HepG2 (cell line): ENCODE data around the gene NME2. TPM values are rescaled to one million over a fixed set of nuclear protein-coding genes. Genes with fewer than 3 reads are reported as not detected.

Source experiments
- PHF8 ChIP-seq: sonication (generic); formaldehyde crosslinking; IDR thresholded peaks from 2 replicates; pipeline ENCODE4 v1.5.0; 2020; ENCODE audit warnings: missing genetic modification reagents
- POGZ ChIP-seq: sonication (generic); formaldehyde crosslinking; IDR thresholded peaks from 2 replicates; pipeline ENCODE4 v1.4.0; 2020; ENCODE audit warnings: mild to moderate bottlenecking, missing genetic modification reagents
- PRMT3 ChIP-seq: sonication (generic); formaldehyde crosslinking; IDR thresholded peaks from 2 replicates; pipeline ENCODE4 v1.8.1; 2022; ENCODE audit warnings: low read depth, mild to moderate bottlenecking, moderate library complexity, missing genetic modification reagents, borderline replicate concordance
- STAT6 ChIP-seq: sonication (generic); formaldehyde crosslinking; IDR thresholded peaks from 2 replicates; pipeline ENCODE4 v1.4.0; 2020; ENCODE audit warnings: missing genetic modification reagents, mild to moderate bottlenecking, borderline replicate concordance
- TAF15 ChIP-seq: fragments of 200-400 bp; formaldehyde crosslinking; IDR thresholded peaks from one replicate; pipeline ENCODE4 v1.6.1; 2018; ENCODE audit warnings: mild to moderate bottlenecking, low read depth, low read length; ENCODE audit not compliant: poor library complexity, severe bottlenecking
- ZBTB34 ChIP-seq: sonication (generic); formaldehyde crosslinking; IDR thresholded peaks from 2 replicates; pipeline ENCODE4 v1.8.0; 2022; ENCODE audit warnings: mild to moderate bottlenecking, missing genetic modification reagents
- ZFP90 ChIP-seq: sonication (generic); formaldehyde crosslinking; IDR thresholded peaks from 2 replicates; pipeline ENCODE4 v1.8.0; 2022; ENCODE audit warnings: missing genetic modification reagents, mild to moderate bottlenecking, inconsistent platforms, borderline replicate concordance
- ZFX ChIP-seq: sonication (generic); formaldehyde crosslinking; IDR thresholded peaks from 2 replicates; pipeline ENCODE4 v1.4.0; 2020; ENCODE audit warnings: mild to moderate bottlenecking, low read depth, missing genetic modification reagents, moderate library complexity
- ZIK1 ChIP-seq: sonication (generic); formaldehyde crosslinking; IDR thresholded peaks from 2 replicates; pipeline ENCODE4 v1.5.0; 2020; ENCODE audit warnings: mild to moderate bottlenecking, low read depth, missing genetic modification reagents, borderline replicate concordance
- ZNF281 ChIP-seq: sonication (generic); formaldehyde crosslinking; IDR thresholded peaks from 2 replicates; pipeline ENCODE4 v1.4.0; 2020; ENCODE audit warnings: missing genetic modification reagents, borderline replicate concordance
- ZNF292 ChIP-seq: sonication (generic); formaldehyde crosslinking; IDR thresholded peaks from 2 replicates; pipeline ENCODE4 v1.8.1; 2022; ENCODE audit warnings: mild to moderate bottlenecking, low read depth, missing genetic modification reagents, borderline replicate concordance
- ZNF331 ChIP-seq: sonication (generic); formaldehyde crosslinking; IDR thresholded peaks from 2 replicates; pipeline ENCODE4 v1.4.0; 2020; ENCODE audit warnings: missing genetic modification reagents
- ZNF468 ChIP-seq: sonication (generic); formaldehyde crosslinking; IDR thresholded peaks from 2 replicates; pipeline ENCODE4 v1.8.0; 2022; ENCODE audit warnings: mild to moderate bottlenecking, moderate library complexity, missing genetic modification reagents
- ZNF556 ChIP-seq: sonication (generic); formaldehyde crosslinking; IDR thresholded peaks from 2 replicates; pipeline ENCODE4 v1.4.0; 2020; ENCODE audit warnings: mild to moderate bottlenecking, missing genetic modification reagents, borderline replicate concordance
- ZNF598 ChIP-seq: sonication (generic); formaldehyde crosslinking; IDR thresholded peaks from 2 replicates; pipeline ENCODE4 v1.5.1; 2020; ENCODE audit warnings: mild to moderate bottlenecking, missing genetic modification reagents, borderline replicate concordance
- ZNF710 ChIP-seq: sonication (generic); formaldehyde crosslinking; IDR thresholded peaks from 2 replicates; pipeline ENCODE4 v1.5.0; 2020; ENCODE audit warnings: mild to moderate bottlenecking, missing genetic modification reagents, borderline replicate concordance
- ZNF776 ChIP-seq: sonication (generic); formaldehyde crosslinking; IDR thresholded peaks from 2 replicates; pipeline ENCODE4 v1.4.0; 2020; ENCODE audit warnings: mild to moderate bottlenecking, missing genetic modification reagents
- polyA plus RNA-seq, 8 experiments: library from polyadenylated mRNA; depleted of rRNA in 3 of 8; stranded (reverse) in 7 of 8; unstranded in 1 of 8; fragments of >200 nt; fragmentation: Illumina TruSeq in 4 of 8; extraction: Trizol in 4 of 8; gene quantifications; 2 replicates each; pipeline versions ENCODE4 v1.2.1 to v1.2.3, GENCODE V29; 2011 to 2016; ENCODE audit warnings: low read depth in 4 of 8, missing spikeins in 1 of 8, mixed read lengths in 1 of 8; ENCODE audit not compliant: insufficient read depth in 1 of 8
- total RNA-seq, 5 experiments: library from RNA; depleted of rRNA; stranded (reverse); fragments of >200 nt; fragmentation: Illumina TruSeq; extraction: Trizol; gene quantifications; 2 replicates each; pipeline ENCODE4 v1.2.3, GENCODE V29; 2016; ENCODE audit warnings: low read depth in 1 of 5

Gene NME2
- total and polyA plus RNA-seq, 2 of the 13 experiments (the other 11 are each of a cell fraction or from before 2014, with no cell fraction given), result 790 to 1,213 TPM

GRCh38 chr17:51166198-51166986 is at the start of gene NME2 (continued):
- TF ChIP-seq ZNF710 (CRISPR knock-in tag) (peak; percentile 47; the same call in 1 of the 2 replicates), PRMT3 (peak; percentile 29; the same call in 1 of the 2 replicates), ZFX (CRISPR knock-in tag) (peak; percentile 86), POGZ (0 out of 2 replicates have a peak, but pooled peaks have one; percentile 3), ZNF556 (CRISPR knock-in tag) (no peak), STAT6 (no peak), ZIK1 (CRISPR knock-in tag) (peak; percentile 65; the same call in 1 of the 2 replicates), ZNF292 (CRISPR knock-in tag) (0 out of 2 replicates have a peak, but pooled peaks have one; percentile 61), ZNF598 (CRISPR knock-in tag) (no peak), ZNF468 (CRISPR knock-in tag) (no peak), TAF15 (no peak), PHF8 (CRISPR knock-in tag) (peak; percentile 92), ZNF331 (CRISPR knock-in tag) (peak; percentile 34), ZBTB34 (CRISPR knock-in tag) (no peak; the same call in 1 of the 2 replicates), ZNF776 (CRISPR knock-in tag) (peak; percentile 94; the same call in 1 of the 2 replicates), ZFP90 (CRISPR knock-in tag) (peak; percentile 32), ZNF281 (peak; percentile 59)
